ENCODE data around the gene JAK1.

DNA sequence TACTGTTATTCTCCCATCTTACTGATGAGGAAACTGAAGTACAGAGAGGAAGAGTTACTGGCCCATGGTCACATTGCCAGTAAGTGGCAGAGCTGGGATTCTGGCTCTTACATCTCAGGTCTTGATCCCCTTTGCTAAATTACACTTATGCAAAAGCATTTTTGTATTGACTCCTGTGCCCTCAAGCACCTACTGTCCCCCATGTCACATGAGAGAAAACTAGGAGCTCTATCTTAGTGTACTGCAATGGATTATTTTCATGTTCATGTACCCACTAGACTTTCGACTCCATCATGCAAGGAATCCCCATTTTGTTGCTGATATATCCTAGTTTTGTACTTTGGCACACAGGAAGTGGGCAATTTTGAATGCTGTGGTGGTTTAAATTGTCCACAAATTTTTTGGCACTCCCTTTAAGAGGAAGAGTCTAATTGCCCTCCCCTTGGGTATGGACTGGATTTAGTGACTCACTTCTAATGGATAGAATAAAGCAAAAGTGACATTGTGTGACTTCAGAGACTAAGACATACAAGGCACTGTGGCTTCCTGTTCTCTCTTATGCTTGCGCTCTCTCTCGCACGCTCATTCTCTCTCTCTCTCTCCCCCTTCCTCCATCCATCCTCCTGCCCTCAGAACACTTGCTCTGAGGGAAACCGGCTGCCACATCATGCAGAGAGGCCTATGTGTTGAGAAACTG lies 43.5 kb upstream of the JAK1 start:
- TF ChIP-seq POLR2AphosphoS5 (IDR thresholded peaks at IDR 0.05), result no peak
- TF ChIP-seq, protein P1, sequence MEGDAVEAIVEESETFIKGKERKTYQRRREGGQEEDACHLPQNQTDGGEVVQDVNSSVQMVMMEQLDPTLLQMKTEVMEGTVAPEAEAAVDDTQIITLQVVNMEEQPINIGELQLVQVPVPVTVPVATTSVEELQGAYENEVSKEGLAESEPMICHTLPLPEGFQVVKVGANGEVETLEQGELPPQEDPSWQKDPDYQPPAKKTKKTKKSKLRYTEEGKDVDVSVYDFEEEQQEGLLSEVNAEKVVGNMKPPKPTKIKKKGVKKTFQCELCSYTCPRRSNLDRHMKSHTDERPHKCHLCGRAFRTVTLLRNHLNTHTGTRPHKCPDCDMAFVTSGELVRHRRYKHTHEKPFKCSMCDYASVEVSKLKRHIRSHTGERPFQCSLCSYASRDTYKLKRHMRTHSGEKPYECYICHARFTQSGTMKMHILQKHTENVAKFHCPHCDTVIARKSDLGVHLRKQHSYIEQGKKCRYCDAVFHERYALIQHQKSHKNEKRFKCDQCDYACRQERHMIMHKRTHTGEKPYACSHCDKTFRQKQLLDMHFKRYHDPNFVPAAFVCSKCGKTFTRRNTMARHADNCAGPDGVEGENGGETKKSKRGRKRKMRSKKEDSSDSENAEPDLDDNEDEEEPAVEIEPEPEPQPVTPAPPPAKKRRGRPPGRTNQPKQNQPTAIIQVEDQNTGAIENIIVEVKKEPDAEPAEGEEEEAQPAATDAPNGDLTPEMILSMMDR (IDR thresholded peaks at IDR 0.05), result no peak
- no peak for TF ChIP-seq POLR2A (IDR thresholded peaks at IDR 0.05; ENCODE audit: low read depth)
- TF ChIP-seq EP300 (IDR thresholded peaks at IDR 0.05), result no peak

All from esophagus muscularis mucosa (tissue), 4 donors.